Stomach (tissue), 9 donors: ENCODE results near the gene NAA38. TPM values are rescaled to one million over a fixed set of nuclear protein-coding genes. Genes with fewer than 3 reads are reported as not detected.

Experiments used
- DNase-seq, 2 donors: peaks; one replicate each; pipeline versions ENCODE4 v3.0.0 to v3.0.0-alpha.2; 2013 to 2019
- H3K27ac ChIP-seq, 5 donors: fragments of 200-600 bp in 4 of 5; sonication (generic) in 4 of 5; one replicate each; pipeline ENCODE4 v1.5.1; 2013 to 2019; ENCODE audit warnings: mild to moderate bottlenecking in 1 of 5, moderate library complexity in 1 of 5
- H3K27me3 ChIP-seq, 3 donors: fragments of 200-600 bp; sonication (generic); one replicate each; pipeline ENCODE4 v1.5.1; 2017 to 2019; ENCODE audit warnings: mixed run types in 1 of 3
- H3K36me3 ChIP-seq, 4 donors: fragments of 200-600 bp; sonication (generic); 1 replicate in 3 of 4; 2 replicates in 1 of 4; pipeline ENCODE4 v1.5.1; 2016 to 2019
- H3K4me1 ChIP-seq, 4 donors: fragments of 200-600 bp; sonication (generic); one replicate each; pipeline ENCODE4 v1.5.1; 2016 to 2019
- H3K4me3 ChIP-seq, 4 donors: fragments of 200-600 bp; sonication (generic) in 3 of 4; one replicate each; pipeline ENCODE4 v1.5.1; 2016 to 2019; ENCODE audit warnings: mild to moderate bottlenecking in 1 of 4
- H3K9me3 ChIP-seq, 4 donors: fragments of 200-600 bp; sonication (generic); one replicate each; pipeline ENCODE4 v1.5.1; 2016 to 2019
- EP300 ChIP-seq: sonication (generic); formaldehyde crosslinking; IDR thresholded peaks from one replicate; pipeline ENCODE4 v1.6.1; 2017; ENCODE audit warnings: antibody characterized with exemption
- POLR2A ChIP-seq, 4 donors: fragments of 450-650 bp; IDR thresholded peaks; one replicate each; pipeline ENCODE4 v1.6.1; 2016; ENCODE audit warnings: antibody characterized with exemption in 4 of 4, control low read depth in 2 of 4, mild to moderate bottlenecking in 1 of 4, moderate library complexity in 1 of 4
- POLR2AphosphoS5 ChIP-seq, 3 donors: sonication (generic); formaldehyde crosslinking; IDR thresholded peaks; one replicate each; pipeline ENCODE4 v1.6.1; 2016; ENCODE audit warnings: antibody characterized with exemption in 3 of 3
- WGBS, 5 donors: extraction: QIAGEN DNeasy Blood & Tissue Kit in 3 of 5; methylation state at CpG; one replicate each; pipeline versions ENCODE4 v1.1.5 to v1.1.7; 2013 to 2018; 5-methylcytosine and 5-hydroxymethylcytosine counted together
- intact Hi-C: fragments of 100-400 bp; cut with DNase I; formaldehyde crosslinking; loops from one replicate; pipeline ENCODE4 v1.15.1; 2023; ENCODE audit warnings: low total_unique reads
- polyA plus RNA-seq, 3 donors: library from polyadenylated mRNA; stranded (reverse); fragments of 200-250 nt; gene quantifications; one replicate each; pipeline ENCODE4 v1.2.3, GENCODE V29; 2013
- total RNA-seq, 5 donors: library from RNA; depleted of rRNA; stranded (reverse); fragments of >200 nt; gene quantifications; one replicate each; pipeline versions ENCODE4 v1.1.0 to v1.2.3, GENCODE V29; 2014 to 2016
- TF ChIP-seq, protein P1 (sequence below), 7 experiments: fragments of 450-650 bp in 4 of 7; fragments of 200-600 bp in 3 of 7; sonication (generic) in 3 of 7; IDR thresholded peaks; one replicate each; pipeline ENCODE4 v1.5.1; 2016 to 2019; ENCODE audit warnings: antibody characterized with exemption in 7 of 7, control low read depth in 2 of 7, mild to moderate bottlenecking in 1 of 7
- donor health status: healthy with polysubstance abuse.
- donor health status: Bipolar disorder and iron deficiency.
- donor health status: healthy.

The NAA38 gene
- total and polyA plus RNA-seq, 8 donors = 42.0 to 281 (median 126) TPM

GRCh38 chr17:7856011-7856810 is 1.1 kb downstream of the NAA38 start:
- peak in 1 of 2 donors; percentile 75 for DNase-seq
- Histone ChIP-seq H3K27me3 (no peaks in the 10 kb centered on the region), H3K9me3 (no peaks in the 10 kb centered on the region), H3K36me3 (peaks cover 24 to 57% (median 46%) of the 10 kb centered on the region in 4 donors), H3K4me1 (peaks cover 40 to 60% (median 51%) of the 10 kb centered on the region in 4 donors), H3K27ac (peak overlapping the region; percentile 93 to 96 (median 94)), H3K4me3 (peak overlapping the region; percentile 64 to 77 (median 68))
- WGBS, 5 donors = 5 to 9% (median 7%) methylated on average over 27 to 29 of the region's 29 CpGs
- TF ChIP-seq POLR2A (IDR thresholded peaks at IDR 0.05) (no peak), EP300 (no peak), POLR2AphosphoS5 (IDR thresholded peaks at IDR 0.05) (no peak)
- TF ChIP-seq, protein P1, sequence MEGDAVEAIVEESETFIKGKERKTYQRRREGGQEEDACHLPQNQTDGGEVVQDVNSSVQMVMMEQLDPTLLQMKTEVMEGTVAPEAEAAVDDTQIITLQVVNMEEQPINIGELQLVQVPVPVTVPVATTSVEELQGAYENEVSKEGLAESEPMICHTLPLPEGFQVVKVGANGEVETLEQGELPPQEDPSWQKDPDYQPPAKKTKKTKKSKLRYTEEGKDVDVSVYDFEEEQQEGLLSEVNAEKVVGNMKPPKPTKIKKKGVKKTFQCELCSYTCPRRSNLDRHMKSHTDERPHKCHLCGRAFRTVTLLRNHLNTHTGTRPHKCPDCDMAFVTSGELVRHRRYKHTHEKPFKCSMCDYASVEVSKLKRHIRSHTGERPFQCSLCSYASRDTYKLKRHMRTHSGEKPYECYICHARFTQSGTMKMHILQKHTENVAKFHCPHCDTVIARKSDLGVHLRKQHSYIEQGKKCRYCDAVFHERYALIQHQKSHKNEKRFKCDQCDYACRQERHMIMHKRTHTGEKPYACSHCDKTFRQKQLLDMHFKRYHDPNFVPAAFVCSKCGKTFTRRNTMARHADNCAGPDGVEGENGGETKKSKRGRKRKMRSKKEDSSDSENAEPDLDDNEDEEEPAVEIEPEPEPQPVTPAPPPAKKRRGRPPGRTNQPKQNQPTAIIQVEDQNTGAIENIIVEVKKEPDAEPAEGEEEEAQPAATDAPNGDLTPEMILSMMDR (IDR thresholded peaks at IDR 0.05) = no peak
- intact Hi-C loops = loop anchor here (10.0 kb wide), 1 partner anchor 111 kb away; no protein-coding TSS in a partner anchor

DNA sequence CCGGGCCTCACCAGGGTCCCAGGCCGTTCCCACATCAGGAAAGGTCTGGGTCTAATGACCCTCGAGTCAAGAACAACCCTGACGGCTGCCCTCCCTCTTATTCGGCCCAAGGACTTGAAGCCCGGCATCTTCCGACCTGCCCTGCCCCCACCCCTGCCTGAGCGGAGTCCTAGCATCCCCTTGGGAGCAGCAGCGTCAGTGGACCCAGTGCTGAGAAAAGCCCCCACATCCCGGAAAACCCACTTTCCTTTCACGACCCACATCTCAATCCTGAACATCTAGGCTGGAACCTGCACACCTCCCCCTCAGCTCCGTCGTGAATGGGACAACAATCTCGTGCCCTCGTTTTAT is 1.7 kb downstream of the NAA38 start:
- TF ChIP-seq POLR2A (IDR thresholded peaks at IDR 0.05) (no peak), POLR2AphosphoS5 (IDR thresholded peaks at IDR 0.05) (no peak), EP300 (no peak)
- TF ChIP-seq, protein P1 (IDR thresholded peaks at IDR 0.05) = no peak
- intact Hi-C loops = loop anchor here (10.0 kb wide), 1 partner anchor 111 kb away; no protein-coding TSS in a partner anchor
- no peak for DNase-seq
- peaks cover 42 to 65% (median 55%) of the 10 kb centered on the region in 4 donors for H3K4me1 ChIP-seq
- no peaks in the 10 kb centered on the region for H3K9me3 ChIP-seq
- 31 to 43% (median 41%) methylated on average over 12 to 15 of the region's 15 CpGs for WGBS, 5 donors
- no peaks in the 10 kb centered on the region for H3K27me3 ChIP-seq
- H3K27ac ChIP-seq = peak overlapping the region; percentile 93 to 96 (median 94)
- peak overlapping the region; percentile 64 to 77 (median 68) for H3K4me3 ChIP-seq
- H3K36me3 ChIP-seq = peaks cover 30 to 57% (median 46%) of the 10 kb centered on the region in 4 donors

GRCh38 chr17:7854851-7855659 is 2.3 kb downstream of the NAA38 start, which contains the start of gene TMEM88:
Gene TMEM88, plus strand, starts transcription at chr17:7855066. Its CDS starts 9 bp downstream, at chr17:7855075.
- no peak for TF ChIP-seq POLR2A (IDR thresholded peaks at IDR 0.05)
- TF ChIP-seq, protein P1 (IDR thresholded peaks at IDR 0.05) = no peak
- no peak for TF ChIP-seq POLR2AphosphoS5 (IDR thresholded peaks at IDR 0.05)
- no peak for TF ChIP-seq EP300
- Histone ChIP-seq H3K27ac (peak within 1 kb of the TSS; percentile 93 to 96 (median 94)), H3K36me3 (peaks cover 35 to 61% (median 47%) of the 10 kb centered on the region in 4 donors), H3K4me3 (peak within 1 kb of the TSS; percentile 64 to 77 (median 68)), H3K9me3 (no peaks in the 10 kb centered on the region), H3K4me1 (peaks cover 42 to 69% (median 55%) of the 10 kb centered on the region in 4 donors), H3K27me3 (no peaks in the 10 kb centered on the region)
- WGBS, 5 donors = 64 to 75% (median 72%) methylated on average over 44 to 57 of the region's 57 CpGs
- DNase-seq = peak in 1 of 2 donors; percentile 51
- intact Hi-C loops = loop anchor here (10.0 kb wide), 1 partner anchor 110 kb away; no protein-coding TSS in a partner anchor
